Anterior cingulate cortex (tissue), 58 donors: Measurements from ENCODE around the gene CFI.

Experiments
- DNase-seq, 58 donors: peaks; one replicate each; lab custom pipeline; 2025; lab: John Stamatoyannopoulos, UW

CFI gene

GRCh38 chr4:109699553-109700225, 102.1 kb downstream of the CFI start:
- no peak for DNase-seq

GRCh38 chr4:109698656-109699055, 103.1 kb downstream of the CFI start:
- no peak for DNase-seq

- no peak for DNase-seq
Measured at GRCh38 chr4:109691411-109691920, 110.3 kb downstream of the CFI start.
